HEK293 (cell line): ENCODE results near the gene ACER3.

Experiments
- ATF2 ChIP-seq: fragments of 450-650 bp; formaldehyde crosslinking; IDR thresholded peaks from 2 replicates; pipeline ENCODE4 v1.5.1; 2016; ENCODE audit warnings: missing biosample characterization, missing genetic modification characterization, low read depth
- CTCF ChIP-seq: fragments of 450-650 bp; formaldehyde crosslinking; IDR thresholded peaks from 2 replicates; pipeline ENCODE4 v1.5.1; 2016; ENCODE audit warnings: missing biosample characterization, missing genetic modification characterization
- GLIS2 ChIP-seq: fragments of 450-650 bp; formaldehyde crosslinking; IDR thresholded peaks from 2 replicates; pipeline ENCODE4 v1.5.1; 2016; ENCODE audit warnings: missing biosample characterization, missing genetic modification characterization
- HOXA7 ChIP-seq: sonication (generic); formaldehyde crosslinking; IDR thresholded peaks from 2 replicates; pipeline ENCODE4 v1.8.1; 2022; ENCODE audit warnings: missing genetic modification reagents, borderline replicate concordance
- PBX3 ChIP-seq: sonication (generic); formaldehyde crosslinking; IDR thresholded peaks from 2 replicates; pipeline ENCODE4 v1.8.1; 2022; ENCODE audit warnings: mild to moderate bottlenecking, moderate library complexity, missing genetic modification reagents
- PRDM10 ChIP-seq: fragments of 450-650 bp; formaldehyde crosslinking; IDR thresholded peaks from 2 replicates; pipeline ENCODE4 v1.5.1; 2016; ENCODE audit warnings: missing biosample characterization, missing genetic modification characterization
- REST ChIP-seq: fragments of 450-650 bp; formaldehyde crosslinking; IDR thresholded peaks from 2 replicates; pipeline ENCODE4 v1.5.1; 2016; ENCODE audit warnings: missing biosample characterization, missing genetic modification characterization
- TCF7L2 ChIP-seq: IDR thresholded peaks from 2 replicates; pipeline ENCODE4 v1.6.1; 2011; ENCODE audit warnings: low read depth, mild to moderate bottlenecking, inconsistent platforms, low read length, moderate library complexity, borderline replicate concordance
- TSHZ1 ChIP-seq: fragments of 450-650 bp; formaldehyde crosslinking; IDR thresholded peaks from 2 replicates; pipeline ENCODE4 v1.5.1; 2016; ENCODE audit warnings: missing biosample characterization, missing genetic modification characterization, borderline replicate concordance
- YY1 ChIP-seq: fragments of 450-650 bp; formaldehyde crosslinking; IDR thresholded peaks from 2 replicates; pipeline ENCODE4 v1.5.1; 2018; ENCODE audit warnings: missing biosample characterization, missing genetic modification characterization
- ZBTB48 ChIP-seq: fragments of 450-650 bp; formaldehyde crosslinking; IDR thresholded peaks from 2 replicates; pipeline ENCODE4 v1.5.1; 2016; ENCODE audit warnings: missing biosample characterization, missing genetic modification characterization
- ZNF529 ChIP-seq: fragments of 450-650 bp; formaldehyde crosslinking; IDR thresholded peaks from 2 replicates; pipeline ENCODE4 v1.5.1; 2017; ENCODE audit warnings: missing genetic modification characterization, missing biosample characterization; ENCODE audit not compliant: insufficient replicate concordance
- ZNF600 ChIP-seq: fragments of 450-650 bp; formaldehyde crosslinking; IDR thresholded peaks from 2 replicates; pipeline ENCODE4 v1.5.1; 2016; ENCODE audit warnings: missing biosample characterization, missing genetic modification characterization
- ZNF830 ChIP-seq: fragments of 450-650 bp; IDR thresholded peaks from 2 replicates; pipeline ENCODE4 v1.5.0; 2018; ENCODE audit warnings: missing biosample characterization, missing genetic modification characterization, low read depth, mild to moderate bottlenecking, moderate library complexity

- TF ChIP-seq TCF7L2, result no peak
- no peak for TF ChIP-seq CTCF (tag by site-specific recombination)
- no peak for TF ChIP-seq ZNF600 (tag by site-specific recombination)
- TF ChIP-seq ZNF830 (tag by site-specific recombination), result no peak
- no peak for TF ChIP-seq PBX3 (CRISPR knock-in tag)
- TF ChIP-seq ZBTB48 (tag by site-specific recombination), result no peak
- TF ChIP-seq GLIS2 (tag by site-specific recombination), result no peak
- no peak for TF ChIP-seq YY1
- no peak for TF ChIP-seq ATF2 (tag by site-specific recombination)
- TF ChIP-seq PRDM10 (tag by site-specific recombination), result no peak
- TF ChIP-seq TSHZ1, result no peak
- TF ChIP-seq ZNF529, result no peak
- TF ChIP-seq REST (tag by site-specific recombination), result no peak
- no peak for TF ChIP-seq HOXA7 (CRISPR knock-in tag)
Observed at GRCh38 chr11:76850815-76851214, 9.9 kb upstream of the ACER3 start.
